ENCODE data around the gene COQ8A. TPM values are rescaled to one million over a fixed set of nuclear protein-coding genes. Genes with fewer than 3 reads are reported as not detected.

The COQ8A gene
- total and polyA plus RNA-seq, 8 donors: 26.4 to 384 (median 65.2) TPM

DNA sequence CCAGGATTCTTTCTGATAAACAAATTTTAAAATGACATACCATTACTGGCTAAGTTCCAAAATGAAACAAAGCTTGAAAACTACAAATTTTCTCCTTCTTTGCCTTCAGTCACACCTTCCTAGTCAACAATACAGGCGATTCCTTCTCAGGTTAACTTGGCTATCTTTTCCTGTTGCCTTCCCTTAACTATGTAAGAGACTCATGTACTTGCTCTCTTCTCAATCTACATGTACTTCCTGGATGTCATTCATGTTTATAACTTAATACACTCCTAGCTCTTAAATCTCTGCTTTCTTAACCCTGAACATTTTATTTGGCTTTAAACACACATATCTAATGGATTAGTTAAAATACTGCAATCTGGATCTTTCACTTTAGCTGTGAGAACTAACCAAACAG lies 97.0 kb downstream of the COQ8A start:
- H3K9me3 ChIP-seq: no peaks in the 10 kb centered on the region
- H3K4me1 ChIP-seq: peaks cover 0 to 5% (median 2%) of the 10 kb centered on the region in 4 donors
- DNase-seq: no peak
- no peak overlapping the region for H3K4me3 ChIP-seq
- H3K27me3 ChIP-seq: no peaks in the 10 kb centered on the region
- intact Hi-C loops (cut with DNase I; ENCODE audit: low total_unique reads): no loop called here
- whole genome bisulfite sequencing, 5 donors: 74 to 93% (median 88%) methylated on average over 1 of the region's 1 CpG
- peaks cover 11 to 50% (median 38%) of the 10 kb centered on the region in 4 donors for H3K36me3 ChIP-seq
- TF ChIP-seq EP300 (IDR thresholded peaks at IDR 0.05) (no peak), POLR2AphosphoS5 (IDR thresholded peaks at IDR 0.05) (no peak)
- H3K27ac ChIP-seq: no peak overlapping the region

Small RNAs within 50 kb of the gene (small RNA-seq; reads per million reads assigned to genes)
- 0 reads per million in 4 donors for gene AL353689.1

Other genes with a start within 250 kb of the COQ8A start
- gene ITPKB, start 201.0 kb upstream of the COQ8A start, total RNA-seq: 10 to 100 TPM; 16.4 to 38.8 (median 24.6) TPM
- gene ITPKB, start 201.0 kb upstream of the COQ8A start, polyA plus RNA-seq: 1 to 10 TPM; 3.8 to 5.4 (median 4.4) TPM
- 10 to 100 TPM in 4 of 5 donors, 1 to 10 TPM in 1; 2.7 to 36.2 (median 22.8) TPM for gene PSEN2, start 69.7 kb upstream of the COQ8A start, total RNA-seq
- gene PSEN2, start 69.7 kb upstream of the COQ8A start, polyA plus RNA-seq: 10 to 100 TPM in 1 of 3 donors, 1 to 10 TPM in 2; 6.3 to 11.8 (median 8.8) TPM

Data from stomach (tissue), 9 donors.